Measurements from ENCODE around the gene KIF26B.

DNA sequence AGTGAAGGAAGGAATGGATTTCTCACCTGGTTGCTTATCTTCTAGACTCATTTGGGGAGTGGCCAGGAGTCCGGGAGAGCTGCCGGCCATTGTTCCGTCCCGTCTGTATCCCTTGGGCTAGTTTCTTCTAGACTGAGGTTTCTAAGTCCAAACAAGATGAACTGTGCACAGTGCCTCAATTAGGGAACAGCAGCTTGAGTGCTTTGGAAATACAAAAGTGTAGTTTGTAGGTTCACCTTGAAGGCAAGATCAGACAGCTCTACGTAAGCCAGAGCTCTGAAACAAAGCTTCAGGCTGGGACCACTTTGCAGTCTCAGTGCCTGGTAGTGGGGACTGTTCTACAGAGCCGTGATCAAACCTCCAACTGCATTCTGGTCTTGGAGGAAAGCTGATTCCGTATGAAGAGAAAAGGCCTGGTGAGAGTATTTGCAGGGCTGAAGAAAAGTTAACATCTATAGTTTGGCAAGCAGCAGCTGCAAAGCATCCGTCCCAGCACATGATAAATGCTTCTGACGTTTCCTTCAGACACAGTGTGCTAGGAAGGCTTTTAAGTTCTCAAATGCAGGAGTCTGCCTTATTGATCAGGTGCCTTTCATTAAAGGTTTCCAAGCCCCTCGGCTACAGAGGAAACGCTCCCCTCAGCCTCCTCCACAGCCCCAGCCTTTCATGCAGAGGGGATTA is 432.8 kb downstream of the KIF26B start:
- TF ChIP-seq, protein P1, sequence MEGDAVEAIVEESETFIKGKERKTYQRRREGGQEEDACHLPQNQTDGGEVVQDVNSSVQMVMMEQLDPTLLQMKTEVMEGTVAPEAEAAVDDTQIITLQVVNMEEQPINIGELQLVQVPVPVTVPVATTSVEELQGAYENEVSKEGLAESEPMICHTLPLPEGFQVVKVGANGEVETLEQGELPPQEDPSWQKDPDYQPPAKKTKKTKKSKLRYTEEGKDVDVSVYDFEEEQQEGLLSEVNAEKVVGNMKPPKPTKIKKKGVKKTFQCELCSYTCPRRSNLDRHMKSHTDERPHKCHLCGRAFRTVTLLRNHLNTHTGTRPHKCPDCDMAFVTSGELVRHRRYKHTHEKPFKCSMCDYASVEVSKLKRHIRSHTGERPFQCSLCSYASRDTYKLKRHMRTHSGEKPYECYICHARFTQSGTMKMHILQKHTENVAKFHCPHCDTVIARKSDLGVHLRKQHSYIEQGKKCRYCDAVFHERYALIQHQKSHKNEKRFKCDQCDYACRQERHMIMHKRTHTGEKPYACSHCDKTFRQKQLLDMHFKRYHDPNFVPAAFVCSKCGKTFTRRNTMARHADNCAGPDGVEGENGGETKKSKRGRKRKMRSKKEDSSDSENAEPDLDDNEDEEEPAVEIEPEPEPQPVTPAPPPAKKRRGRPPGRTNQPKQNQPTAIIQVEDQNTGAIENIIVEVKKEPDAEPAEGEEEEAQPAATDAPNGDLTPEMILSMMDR (conservative IDR thresholded peaks at IDR 0.05; ENCODE audit: low read depth, low read length) = no peak
- TF ChIP-seq CEBPB (IDR thresholded peaks at IDR 0.05; ENCODE audit: low read depth, low read length) = no peak
- no peak for TF ChIP-seq RCOR1 (IDR thresholded peaks at IDR 0.05; ENCODE audit: insufficient replicate concordance, low read length)
- no peak for TF ChIP-seq MAZ (IDR thresholded peaks at IDR 0.05; ENCODE audit: borderline replicate concordance, low read depth, low read length)
- TF ChIP-seq ELK1 (IDR thresholded peaks at IDR 0.05; ENCODE audit: borderline replicate concordance, low read depth, low read length) = no peak
- TF ChIP-seq NFE2L2 (IDR thresholded peaks at IDR 0.05; ENCODE audit: low read depth, low read length) = no peak
- TF ChIP-seq POLR2A (IDR thresholded peaks at IDR 0.05; ENCODE audit: low read depth, low read length) = no peak
- no peak for TF ChIP-seq MAFK (IDR thresholded peaks at IDR 0.05; ENCODE audit: low read depth, low read length)
- no peak for TF ChIP-seq RAD21 (IDR thresholded peaks at IDR 0.05; ENCODE audit: low read length)
- TF ChIP-seq USF2 (IDR thresholded peaks at IDR 0.05; ENCODE audit: low read depth, low read length) = no peak
- TF ChIP-seq RFX5 (IDR thresholded peaks at IDR 0.05; ENCODE audit: low read depth, low read length) = no peak

All from IMR-90 (cell line).